Skeletal muscle satellite cell (primary cell): ENCODE measurements around the gene TJP3.

Source experiments
- H3K27me3 ChIP-seq: 2 replicates; pipeline ENCODE4 v1.7.0; 2013; ENCODE audit warnings: low read length; ENCODE audit not compliant: control insufficient read depth, insufficient read depth
- H3K36me3 ChIP-seq: 2 replicates; pipeline ENCODE4 v1.7.0; 2013; ENCODE audit warnings: mild to moderate bottlenecking, control low read depth, low read length; ENCODE audit not compliant: insufficient read depth
- H3K4me1 ChIP-seq: 2 replicates; pipeline ENCODE4 v1.7.0; 2013; ENCODE audit warnings: low read length; ENCODE audit not compliant: control insufficient read depth, insufficient read depth
- H3K4me2 ChIP-seq: 2 replicates; pipeline ENCODE4 v1.7.0; 2013; ENCODE audit warnings: mild to moderate bottlenecking, low read length
- H3K4me3 ChIP-seq: 2 replicates; pipeline ENCODE4 v1.7.0; 2013; ENCODE audit warnings: low read length
- H3K9ac ChIP-seq: 2 replicates; pipeline ENCODE4 v1.7.0; 2013; ENCODE audit warnings: mild to moderate bottlenecking, low read depth, low read length, moderate library complexity
- H3K9me3 ChIP-seq: replicated peaks from 2 replicates; pipeline ENCODE4 v1.7.0; 2013; ENCODE audit warnings: mild to moderate bottlenecking, control low read depth, low read length

TJP3 gene

DNA sequence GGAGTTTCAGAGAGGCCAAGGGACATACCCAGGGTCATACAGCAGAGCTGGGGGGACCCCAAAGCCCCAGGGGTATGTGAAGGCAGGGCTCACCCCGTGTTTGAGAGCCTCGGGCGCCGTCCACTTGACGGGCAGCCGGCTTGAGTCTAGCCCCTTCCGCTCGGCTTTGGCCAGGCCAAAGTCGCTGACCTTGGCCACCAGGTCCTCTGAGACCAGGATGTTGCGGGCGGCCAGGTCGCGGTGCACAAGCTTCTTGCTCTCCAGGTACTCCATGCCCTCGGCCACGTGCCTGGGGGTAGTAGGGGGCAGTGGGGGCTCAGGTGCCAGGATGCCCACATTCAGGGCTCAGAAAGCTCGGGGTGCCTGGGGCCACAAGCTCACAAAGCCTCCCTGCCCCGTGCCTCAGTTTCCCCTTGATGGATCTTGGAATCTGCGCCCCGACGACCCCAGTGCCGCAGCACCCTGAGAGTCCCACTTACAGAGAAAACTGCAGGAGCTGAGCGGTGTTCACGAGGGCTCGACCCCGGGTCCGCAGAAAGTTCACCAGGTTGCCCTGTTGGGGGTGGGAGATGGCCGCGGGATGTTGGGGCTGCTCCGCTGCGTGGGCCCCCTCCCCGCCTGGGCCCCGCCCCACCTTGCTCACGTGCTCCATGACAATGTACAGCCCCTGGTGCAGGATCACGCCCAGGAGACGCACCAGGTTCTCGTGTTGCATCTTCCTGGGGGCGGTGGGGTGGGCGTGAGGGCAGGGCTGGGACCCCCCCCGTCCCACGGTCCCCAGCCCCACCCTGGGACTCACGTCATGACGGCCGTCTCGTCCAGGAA, 70.9 kb downstream of the TJP3 start:
- H3K36me3 ChIP-seq = no peaks in the 10 kb centered on the region
- no peak overlapping the region for H3K4me3 ChIP-seq
- H3K9me3 ChIP-seq = peaks cover 15% of the 10 kb centered on the region
- H3K4me2 ChIP-seq = no peak overlapping the region
- H3K27me3 ChIP-seq = peaks cover 6% of the 10 kb centered on the region
- no peaks in the 10 kb centered on the region for H3K4me1 ChIP-seq
- H3K9ac ChIP-seq = no peak overlapping the region

DNA sequence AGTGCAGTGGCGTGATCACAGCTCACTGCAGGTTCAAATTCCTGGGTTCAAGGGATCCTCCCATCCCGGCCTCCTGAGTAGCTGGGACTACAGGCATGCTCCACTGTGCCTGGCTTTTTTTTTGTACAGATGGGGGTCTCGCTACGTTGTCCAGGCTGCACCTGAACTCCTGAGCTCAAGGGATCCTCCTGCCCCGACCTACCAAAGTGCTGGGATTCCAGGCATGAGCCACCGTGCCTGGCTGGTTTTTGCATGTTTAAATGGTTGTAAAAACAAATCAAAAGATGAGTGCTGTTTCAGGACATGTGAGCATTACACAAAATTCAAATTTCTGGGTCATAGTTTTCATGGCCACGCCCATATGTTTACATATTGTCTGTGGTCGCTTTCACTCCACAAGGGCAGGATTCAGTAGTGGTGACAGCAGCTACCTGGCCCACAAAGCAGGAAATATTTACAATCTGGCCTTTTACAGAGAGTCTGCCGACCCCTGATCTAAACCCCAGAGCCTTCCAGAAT, 72.7 kb downstream of the TJP3 start:
- Histone ChIP-seq H3K9me3 (peaks cover 15% of the 10 kb centered on the region), H3K4me2 (no peak overlapping the region), H3K9ac (no peak overlapping the region), H3K4me3 (no peak overlapping the region), H3K36me3 (no peaks in the 10 kb centered on the region), H3K4me1 (no peaks in the 10 kb centered on the region), H3K27me3 (peaks cover 13% of the 10 kb centered on the region)

DNA sequence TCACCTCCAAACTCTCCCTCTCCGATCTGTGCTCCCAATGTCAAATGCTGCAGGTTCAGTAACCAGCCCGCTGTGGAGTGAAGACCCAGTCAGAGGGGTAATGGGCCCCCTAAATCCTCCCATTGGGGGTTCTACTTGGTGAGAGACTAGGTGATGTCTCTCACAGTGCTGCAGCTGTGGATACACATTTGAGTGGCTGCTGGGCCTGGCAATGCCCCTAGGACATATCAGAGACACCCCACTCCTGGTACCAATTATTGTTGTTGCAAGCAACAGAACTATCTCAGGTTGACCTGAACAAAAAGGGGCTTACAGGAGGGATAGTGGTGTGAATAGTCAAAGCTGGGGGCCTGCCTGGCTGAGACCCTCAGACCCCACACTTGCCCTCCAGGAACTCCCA, 73.4 kb downstream of the TJP3 start:
- Histone ChIP-seq H3K4me2 (no peak overlapping the region), H3K27me3 (peaks cover 15% of the 10 kb centered on the region), H3K36me3 (no peaks in the 10 kb centered on the region), H3K4me3 (no peak overlapping the region), H3K9me3 (peaks cover 15% of the 10 kb centered on the region), H3K4me1 (no peaks in the 10 kb centered on the region), H3K9ac (no peak overlapping the region)

DNA sequence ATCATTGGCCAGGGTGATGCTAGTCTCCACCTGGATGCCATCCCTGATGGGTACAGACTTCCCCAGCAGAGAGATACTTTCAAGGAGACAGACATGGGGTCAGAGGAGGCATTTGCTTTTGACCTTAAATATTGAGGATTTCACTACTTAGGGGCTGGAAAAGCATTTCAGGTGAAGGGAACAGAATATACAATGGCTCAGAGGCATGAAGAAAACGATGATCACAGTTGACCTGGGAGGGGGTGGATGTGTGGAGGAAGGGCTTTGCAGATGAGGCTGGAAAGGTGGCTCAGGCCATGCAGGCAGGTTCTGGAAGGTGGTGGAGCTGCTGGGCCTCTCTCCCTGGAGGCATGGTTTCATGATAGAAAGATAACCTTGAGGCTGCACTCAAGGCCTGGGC, 74.1 kb downstream of the TJP3 start:
- H3K4me3 ChIP-seq = no peak overlapping the region
- peaks cover 15% of the 10 kb centered on the region for H3K9me3 ChIP-seq
- peaks cover 18% of the 10 kb centered on the region for H3K27me3 ChIP-seq
- no peak overlapping the region for H3K4me2 ChIP-seq
- no peak overlapping the region for H3K9ac ChIP-seq
- H3K4me1 ChIP-seq = no peaks in the 10 kb centered on the region
- no peaks in the 10 kb centered on the region for H3K36me3 ChIP-seq

DNA sequence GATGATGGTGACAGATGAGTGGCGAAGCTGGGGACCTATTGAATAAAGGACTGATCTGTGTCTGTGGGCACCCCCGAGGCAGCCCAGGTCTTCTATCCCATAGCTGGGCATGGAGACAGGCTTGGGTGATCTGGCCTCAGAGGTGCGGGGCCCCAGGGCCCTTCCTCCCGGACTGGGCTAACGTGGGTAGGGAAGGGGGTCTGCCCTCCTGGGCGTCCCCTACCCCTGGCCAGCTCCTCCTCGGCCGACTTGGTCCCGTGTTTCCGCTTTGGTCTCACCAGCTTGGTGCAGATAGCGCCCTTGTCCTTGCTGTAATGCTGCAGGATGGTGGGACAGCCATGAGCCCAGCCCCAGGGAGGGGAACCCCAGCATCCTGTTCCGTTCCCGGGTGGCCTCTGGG, 74.7 kb downstream of the TJP3 start:
- H3K4me3 ChIP-seq = no peak overlapping the region
- peaks cover 15% of the 10 kb centered on the region for H3K9me3 ChIP-seq
- H3K27me3 ChIP-seq = peaks cover 18% of the 10 kb centered on the region
- no peak overlapping the region for H3K4me2 ChIP-seq
- no peaks in the 10 kb centered on the region for H3K4me1 ChIP-seq
- no peaks in the 10 kb centered on the region for H3K36me3 ChIP-seq
- no peak overlapping the region for H3K9ac ChIP-seq

DNA sequence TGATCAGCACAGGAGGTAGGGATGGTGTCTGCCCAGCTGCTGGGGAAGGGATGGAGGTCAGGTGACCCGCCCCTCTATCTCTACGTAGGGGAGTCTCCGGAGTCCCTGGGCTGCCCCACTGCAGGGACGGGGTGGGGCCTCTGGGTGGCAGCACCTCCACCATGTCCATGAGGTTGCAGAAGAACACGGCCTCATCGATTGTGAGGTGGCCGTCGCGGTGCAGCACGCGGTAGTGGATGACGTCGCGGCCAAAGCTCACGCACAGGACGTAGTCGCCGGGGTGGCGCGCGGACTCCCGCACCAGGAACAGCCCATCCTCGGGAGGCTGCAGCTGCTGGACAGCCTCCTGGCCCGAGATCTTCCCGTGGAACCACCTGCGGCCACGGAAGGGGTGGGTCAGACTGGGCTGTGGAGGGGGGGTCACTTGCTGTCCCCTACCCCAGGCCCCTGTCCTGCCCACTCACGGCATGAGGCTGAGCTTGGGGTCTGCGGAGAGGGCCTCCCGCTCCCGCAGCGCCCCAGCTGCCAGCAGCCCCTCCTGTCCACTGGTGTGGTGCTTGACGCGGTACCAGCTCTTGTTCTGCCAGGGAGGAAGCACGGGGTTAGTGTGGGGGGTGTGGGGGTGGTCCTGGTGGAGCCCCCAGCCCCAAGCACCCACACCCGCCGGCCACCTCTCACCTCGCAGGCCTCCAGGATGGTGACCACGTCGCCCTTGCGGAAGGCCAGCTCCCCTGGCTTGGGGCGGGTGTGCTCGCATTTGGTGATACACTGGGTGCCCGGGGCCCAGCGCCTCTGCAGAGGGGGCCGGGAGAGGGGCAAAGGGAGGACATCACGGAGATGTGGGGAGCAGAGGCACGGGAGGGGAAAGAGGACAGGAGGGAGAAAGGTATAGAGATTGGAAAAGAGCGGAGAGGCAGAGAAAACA, 75.7 kb downstream of the TJP3 start:
- Histone ChIP-seq H3K27me3 (peaks cover 21% of the 10 kb centered on the region), H3K36me3 (no peaks in the 10 kb centered on the region), H3K9me3 (peaks cover 15% of the 10 kb centered on the region), H3K4me3 (no peak overlapping the region), H3K4me1 (no peaks in the 10 kb centered on the region), H3K9ac (no peak overlapping the region), H3K4me2 (no peak overlapping the region)

DNA sequence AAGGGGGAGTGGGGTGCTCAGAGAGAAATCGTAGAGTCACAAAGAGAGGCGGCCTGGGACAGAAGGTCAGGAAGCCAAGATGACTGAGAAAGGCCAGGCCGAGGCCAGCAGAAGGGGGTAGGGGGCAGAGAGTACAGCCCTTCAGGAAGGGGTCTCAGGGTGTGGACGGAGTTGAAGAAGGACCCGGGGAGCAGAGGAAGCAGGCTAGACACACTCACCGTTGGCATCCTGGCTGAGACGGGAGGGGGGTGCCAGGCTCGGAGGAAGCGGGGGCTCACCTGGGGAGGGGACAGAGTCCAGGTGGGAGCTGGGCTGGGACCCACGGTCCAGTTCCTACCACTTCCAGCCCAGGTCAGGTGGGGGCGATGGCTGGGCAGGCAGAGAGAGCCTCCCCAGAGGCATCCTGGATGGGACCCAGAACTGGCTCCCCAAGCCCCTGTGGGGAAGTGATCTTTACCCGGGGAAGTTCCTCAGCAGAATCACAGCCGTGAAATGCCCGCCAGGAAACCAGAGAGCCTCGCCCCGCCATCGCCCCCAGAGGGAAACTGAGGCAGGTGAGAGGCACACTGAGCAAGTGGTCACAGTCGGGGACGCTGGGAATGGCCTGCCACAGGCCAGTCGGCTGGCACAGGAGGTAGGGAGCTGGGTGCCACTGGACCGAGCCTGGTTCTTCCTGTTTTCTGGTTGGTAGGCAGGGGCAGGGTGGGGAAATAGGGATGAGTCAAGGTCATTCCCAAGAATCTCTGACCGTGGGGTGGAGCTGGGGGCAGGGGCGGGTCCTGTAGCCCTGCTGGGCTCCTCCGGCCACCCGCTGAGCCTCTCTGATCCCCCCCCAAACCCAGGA, 76.6 kb downstream of the TJP3 start:
- no peak overlapping the region for H3K4me2 ChIP-seq
- no peak overlapping the region for H3K4me3 ChIP-seq
- no peaks in the 10 kb centered on the region for H3K36me3 ChIP-seq
- H3K27me3 ChIP-seq = peaks cover 25% of the 10 kb centered on the region
- no peak overlapping the region for H3K9ac ChIP-seq
- peaks cover 15% of the 10 kb centered on the region for H3K9me3 ChIP-seq
- H3K4me1 ChIP-seq = no peaks in the 10 kb centered on the region

DNA sequence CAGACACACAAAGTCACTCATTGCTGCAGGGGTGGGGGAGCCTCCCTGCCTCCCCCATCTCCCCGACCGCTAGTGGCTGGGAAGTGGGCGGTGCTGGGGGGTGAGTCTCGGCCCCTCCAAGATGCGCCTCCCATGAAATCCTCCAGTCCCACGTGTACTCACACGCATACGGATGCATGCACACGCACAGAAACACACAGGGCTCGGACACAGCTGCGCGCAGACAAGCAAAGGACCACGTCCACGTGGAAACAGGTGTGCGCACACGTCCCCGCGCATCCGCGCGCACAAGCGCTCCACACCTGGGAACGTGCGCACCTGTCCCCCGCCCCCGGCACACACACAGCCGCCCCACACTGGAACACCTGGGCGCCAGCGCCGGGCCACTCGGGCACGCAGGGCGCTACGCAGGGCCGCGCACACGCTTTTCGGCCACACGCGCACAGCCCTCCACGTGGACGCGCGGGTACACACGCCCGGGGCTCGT, 77.3 kb downstream of the TJP3 start:
- Histone ChIP-seq H3K4me2 (peak overlapping the region; percentile 12), H3K9ac (no peak overlapping the region), H3K9me3 (peaks cover 15% of the 10 kb centered on the region), H3K4me3 (no peak overlapping the region), H3K27me3 (peaks cover 31% of the 10 kb centered on the region), H3K36me3 (no peaks in the 10 kb centered on the region), H3K4me1 (no peaks in the 10 kb centered on the region)

DNA sequence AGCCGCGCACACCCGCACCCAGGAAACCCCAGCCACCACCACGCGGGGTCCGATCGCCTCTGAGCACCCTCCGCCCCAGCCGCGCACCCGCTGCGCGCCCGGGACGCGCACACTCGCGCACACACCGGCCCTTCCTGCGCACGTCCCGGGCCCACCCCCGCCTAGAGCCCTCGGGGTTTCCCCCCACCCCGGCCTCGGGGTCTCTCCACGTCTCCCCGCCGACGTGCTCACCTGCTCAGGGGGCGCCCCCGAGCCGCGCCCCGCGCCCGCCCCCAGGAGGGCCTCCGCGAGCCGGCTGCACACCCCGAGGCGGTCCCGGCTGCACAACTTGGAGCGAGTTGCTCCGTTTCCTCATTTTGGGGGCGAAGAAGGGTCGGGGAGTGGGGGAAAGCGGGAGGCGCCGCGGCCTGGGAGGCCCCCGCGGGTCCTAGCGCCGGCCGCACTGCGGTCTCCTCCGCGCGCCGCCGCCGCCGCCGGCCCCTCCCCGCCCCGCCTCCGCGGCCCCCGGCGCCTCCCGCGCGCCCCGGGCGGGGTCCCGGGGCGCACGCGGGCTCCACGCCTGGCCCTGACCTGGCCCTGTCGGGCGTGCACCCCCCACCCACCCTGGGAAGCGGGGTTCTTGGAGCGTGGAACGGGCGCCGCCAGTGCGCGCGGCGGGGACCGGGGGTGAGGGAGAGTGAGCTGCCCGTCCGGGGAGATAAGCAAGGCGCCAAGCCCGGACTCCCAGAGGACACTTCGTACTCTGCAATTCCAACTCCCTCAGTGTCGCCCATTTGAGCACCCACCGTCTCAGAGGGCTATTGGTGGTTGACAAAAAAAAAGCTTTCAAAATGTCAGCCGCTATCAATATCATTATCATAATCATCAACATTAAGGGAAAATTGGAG, 78.0 kb downstream of the TJP3 start, which contains the start of gene MATK:
Gene MATK (minus strand): TSS at position 444 of the 887 bp plus-strand sequence. CDS start 1,246 bp downstream, outside the sequence.
- Histone ChIP-seq H3K9ac (no peak within 1 kb of the TSS), H3K9me3 (peaks cover 18% of the 10 kb centered on the region), H3K36me3 (no peaks in the 10 kb centered on the region), H3K4me1 (no peaks in the 10 kb centered on the region), H3K4me3 (no peak within 1 kb of the TSS), H3K4me2 (peak within 1 kb of the TSS; percentile 12), H3K27me3 (peaks cover 37% of the 10 kb centered on the region)
